GM19438 (cell line): ENCODE results near the gene BCS1L.
"Not testable (repeated sequence)": the region's sequence is repeated elsewhere in the genome, so short reads cannot be mapped to it uniquely, and the experiment has no call there.

ENCODE experiments used
- ATAC-seq: cut with Tn5 transposase; IDR thresholded peaks from one replicate; pipeline ENCODE4 v1.9.1; 2021; ENCODE audit warnings: low read depth; ENCODE audit not compliant: unreplicated experiment

BCS1L gene

GRCh38 chr2:218659988-218660358 is 490 bp downstream of the BCS1L start:
- ATAC-seq = no peak

- no peak for ATAC-seq
These were observed 2.9 kb downstream of the BCS1L start for GRCh38 chr2:218662377-218662776.

GRCh38 chr2:218662827-218663226 is 3.3 kb downstream of the BCS1L start:
- no peak for ATAC-seq

DNA sequence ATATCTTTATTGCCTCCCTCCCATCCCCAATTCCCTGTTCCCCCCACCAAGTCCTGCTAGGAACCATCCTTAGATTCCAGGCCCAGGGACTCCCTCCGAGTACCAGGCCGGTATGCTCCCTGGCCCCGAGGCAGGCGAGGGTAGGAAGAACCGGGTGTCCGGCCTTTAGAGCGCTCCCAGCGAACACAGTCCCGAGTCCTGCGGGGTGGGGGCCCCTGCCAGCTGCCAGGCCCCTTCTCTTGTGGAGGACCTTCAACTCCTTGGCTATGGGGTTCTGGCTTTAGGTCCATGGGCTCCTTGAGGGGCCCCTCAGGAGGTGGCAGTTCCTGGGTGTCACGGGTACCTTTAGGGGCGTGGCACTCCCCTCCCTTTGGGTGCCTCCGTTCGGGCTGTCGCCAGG is 4.4 kb downstream of the BCS1L start:
- ATAC-seq = no peak

DNA sequence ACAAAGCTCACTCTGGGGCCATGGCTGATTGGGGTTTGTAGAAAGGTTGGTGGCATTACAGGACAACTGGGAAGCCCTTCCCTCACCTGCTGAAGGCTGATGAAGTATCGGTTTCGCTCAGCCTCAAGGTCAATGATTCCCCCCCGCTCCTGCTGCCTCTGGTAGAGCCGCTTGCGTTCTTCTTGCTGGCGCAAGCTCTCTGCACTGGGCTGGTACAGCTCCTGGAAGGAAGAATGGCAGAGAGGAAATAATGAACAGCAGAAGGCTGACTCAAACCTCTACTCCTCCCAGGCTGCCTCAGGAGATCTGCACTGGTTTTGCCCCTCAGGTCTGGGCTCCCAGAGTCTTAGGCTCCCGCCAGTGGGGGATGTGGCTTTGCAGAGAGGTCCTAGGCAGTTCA is 5.2 kb downstream of the BCS1L start:
- ATAC-seq = no peak

DNA sequence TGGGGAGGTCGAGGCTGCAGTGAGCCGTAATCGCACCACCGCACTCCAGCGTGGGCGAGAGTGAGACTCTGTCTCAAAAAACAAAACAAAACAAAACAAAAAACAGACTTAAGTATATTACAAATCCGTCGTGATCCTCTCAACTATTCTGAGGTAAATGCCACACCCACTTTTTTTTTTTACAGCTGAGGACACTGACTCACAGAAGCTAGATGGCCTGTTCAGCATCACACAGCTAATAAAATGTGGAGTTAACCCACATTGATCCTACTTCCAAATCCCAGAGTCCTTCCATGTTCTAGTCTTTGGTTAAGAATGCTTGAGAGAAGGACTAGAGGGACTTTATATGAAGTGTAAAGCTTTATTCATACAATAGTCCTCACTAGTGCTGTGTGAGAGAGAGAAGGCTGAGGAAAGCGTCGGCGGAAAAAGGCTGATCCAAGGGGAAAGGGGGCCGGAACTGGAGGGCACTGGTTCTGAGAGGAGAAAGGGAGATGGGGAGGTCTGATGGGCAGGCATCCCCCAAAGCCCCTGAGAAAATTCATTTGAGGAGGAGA is 11.7 kb downstream of the BCS1L start:
- peak; percentile 4 for ATAC-seq

GRCh38 chr2:218671654-218672566 is 12.4 kb downstream of the BCS1L start, which contains the start of the genes RNF25 and STK36:
Gene RNF25, minus strand, starts transcription at chr2:218672002. Its CDS starts 32 bp downstream, at chr2:218671970.
Gene STK36, plus strand, starts transcription at chr2:218672086. Its CDS starts 744 bp downstream, at chr2:218672830.
- peak; percentile 98 for ATAC-seq

DNA sequence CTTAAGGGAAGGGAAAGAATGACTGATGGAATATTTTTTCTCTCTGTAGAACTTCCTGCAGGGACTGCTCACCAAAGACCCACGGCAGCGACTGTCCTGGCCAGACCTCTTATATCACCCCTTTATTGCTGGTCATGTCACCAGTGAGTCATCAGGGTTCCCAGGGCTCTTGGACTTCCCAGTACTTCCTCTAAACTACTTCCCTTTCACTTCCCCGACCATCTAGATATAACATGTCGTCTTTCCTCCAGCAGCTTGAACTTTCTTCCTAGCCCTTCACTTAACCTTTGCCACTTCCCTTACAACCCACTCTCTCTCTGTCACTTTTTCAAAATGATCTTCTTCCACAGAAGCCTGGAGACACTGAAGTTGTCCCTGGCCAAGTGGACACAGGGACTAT is 19.6 kb downstream of the BCS1L start:
- no peak for ATAC-seq

DNA sequence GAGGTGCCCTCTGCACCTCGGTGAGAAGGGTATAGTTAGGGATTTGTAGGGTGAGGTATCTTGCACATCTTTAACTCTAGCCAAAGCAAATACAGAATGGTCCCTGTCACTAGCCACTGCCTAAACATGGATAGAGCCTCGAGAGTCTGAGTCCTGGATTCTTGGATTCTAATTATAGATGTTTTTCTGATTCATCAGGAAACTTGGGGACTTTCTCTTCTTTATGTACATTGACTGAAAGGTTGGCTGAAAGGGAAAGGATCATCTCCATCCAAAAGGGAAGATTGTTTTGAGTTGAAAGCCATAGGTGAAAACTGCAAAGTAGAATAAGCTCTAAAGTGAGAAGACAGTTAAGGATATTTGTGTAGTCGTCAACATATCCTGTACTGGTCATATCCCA is 20.6 kb downstream of the BCS1L start:
- ATAC-seq = no peak

- not testable (repeated sequence) for ATAC-seq
These were observed 28.0 kb downstream of the BCS1L start for GRCh38 chr2:218687400-218688060.

- no peak for ATAC-seq
These were observed 31.8 kb downstream of the BCS1L start for GRCh38 chr2:218691234-218691633.

- no peak for ATAC-seq
These were observed 35.1 kb downstream of the BCS1L start for GRCh38 chr2:218694405-218695145.

GRCh38 chr2:218698885-218699284 is 39.4 kb downstream of the BCS1L start:
- no peak for ATAC-seq

GRCh38 chr2:218701806-218702205 is 42.3 kb downstream of the BCS1L start:
- ATAC-seq = no peak

DNA sequence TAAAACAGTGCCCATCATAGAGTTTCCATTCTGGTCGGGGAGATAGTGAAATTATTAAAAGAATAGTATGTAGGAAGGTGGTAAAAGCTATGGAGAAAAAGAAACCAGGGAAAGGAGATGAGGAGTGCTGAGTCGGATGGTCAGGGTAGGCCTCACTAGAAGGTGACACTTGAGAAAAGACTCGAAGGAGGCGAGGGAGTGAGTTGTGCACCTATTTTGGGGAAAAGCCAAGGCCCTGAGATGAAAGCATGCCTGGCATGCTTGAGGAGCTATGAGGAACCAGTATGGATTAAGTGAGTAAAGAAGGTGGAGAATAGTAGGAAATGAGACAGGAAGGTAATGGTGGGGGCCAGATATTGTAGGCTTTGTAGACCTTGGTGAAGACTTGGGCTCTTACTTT is 43.9 kb downstream of the BCS1L start:
- ATAC-seq = no peak

DNA sequence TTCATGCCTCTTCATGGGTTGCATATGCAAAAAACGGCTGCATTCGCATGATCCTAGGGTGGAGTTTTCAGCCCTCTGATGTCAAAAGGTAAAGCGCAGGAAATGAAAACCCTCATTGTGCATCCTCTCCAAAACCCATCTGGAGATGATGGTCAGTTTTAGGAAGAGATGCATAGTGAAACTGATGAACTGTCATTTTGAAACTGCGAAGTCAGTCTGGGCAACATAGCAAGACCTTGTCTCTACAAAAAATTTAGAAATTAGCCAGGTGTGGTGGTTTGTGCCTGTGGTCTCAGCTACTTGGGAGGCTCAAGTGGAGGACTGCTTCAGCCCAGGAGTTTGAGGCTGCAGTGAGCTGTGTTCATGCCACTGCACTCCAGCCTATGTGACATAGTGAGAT is 48.6 kb downstream of the BCS1L start:
- ATAC-seq = peak; percentile 30

DNA sequence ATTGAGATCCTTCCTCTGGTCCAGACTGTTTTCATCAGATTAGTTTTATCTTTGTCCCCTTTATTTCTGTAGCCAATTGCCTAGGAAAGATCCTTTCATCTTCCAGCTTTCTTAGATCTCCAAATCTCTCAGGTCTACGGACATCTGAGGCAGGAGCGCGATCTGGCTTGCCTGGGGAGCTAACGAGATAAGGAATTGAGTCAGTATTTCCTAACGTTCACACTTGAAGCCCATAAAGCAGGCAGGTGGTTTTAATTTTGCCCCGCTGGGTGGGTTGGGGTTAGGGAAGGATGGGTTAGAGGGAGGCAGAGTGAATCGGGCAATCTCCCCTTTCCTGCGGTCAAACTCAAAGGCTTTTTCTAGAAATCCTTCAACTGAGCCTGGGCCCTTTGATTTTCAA is 50.4 kb downstream of the BCS1L start:
- ATAC-seq = no peak

DNA sequence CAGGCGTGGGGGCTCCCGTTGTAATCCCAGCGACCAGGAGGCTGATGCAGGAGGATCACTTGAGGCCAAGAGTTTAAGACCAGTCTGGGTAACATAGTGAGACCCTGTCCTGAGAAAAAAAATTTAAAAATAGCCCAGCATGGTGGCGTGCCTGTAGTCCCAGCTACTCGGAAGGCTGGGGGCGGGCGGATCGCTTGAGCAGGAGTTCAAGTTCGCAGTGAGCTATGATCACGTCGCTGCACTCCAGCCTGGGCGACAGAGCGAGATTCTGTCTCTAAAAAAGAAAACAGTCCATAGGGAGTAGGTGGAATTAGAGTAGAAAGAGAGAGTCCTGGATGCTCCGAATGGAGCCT is 50.8 kb downstream of the BCS1L start:
- ATAC-seq = no peak

GRCh38 chr2:218710687-218711549 is 51.4 kb downstream of the BCS1L start, which contains the start of gene TTLL4:
Gene TTLL4, plus strand, starts transcription at chr2:218710835. Its CDS starts 26,842 bp downstream, at chr2:218737677.
- peak; percentile 85 for ATAC-seq

- ATAC-seq = no peak
These were observed 52.1 kb downstream of the BCS1L start for GRCh38 chr2:218711550-218711929.
